KMS-11 (cell line): ENCODE measurements around the gene ANKRD6.
"Not testable (repeated sequence)": the region's sequence is repeated elsewhere in the genome, so short reads cannot be mapped to it uniquely, and the experiment has no call there.

Source experiments
- H2AFZ ChIP-seq: fragments of 200-600 bp; sonication (generic); 2 replicates; pipeline ENCODE4 v1.6.1; 2016; ENCODE audit warnings: antibody characterized with exemption, mixed run types, low read depth
- H3K27ac ChIP-seq: fragments of 200-600 bp; sonication (generic); 2 replicates; pipeline ENCODE4 v1.6.1; 2016; ENCODE audit warnings: mild to moderate bottlenecking, mixed run types
- H3K27me3 ChIP-seq: fragments of 200-600 bp; sonication (generic); 2 replicates; pipeline ENCODE4 v1.6.1; 2017; ENCODE audit warnings: mild to moderate bottlenecking, low read depth, mixed run types, moderate library complexity; ENCODE audit not compliant: insufficient read depth
- H3K36me3 ChIP-seq: fragments of 200-600 bp; sonication (generic); 2 replicates; pipeline ENCODE4 v1.6.1; 2017; ENCODE audit warnings: mild to moderate bottlenecking, mixed run types; ENCODE audit not compliant: insufficient read depth
- H3K4me1 ChIP-seq: fragments of 200-600 bp; sonication (generic); 2 replicates; pipeline ENCODE4 v1.6.1; 2016; ENCODE audit warnings: mild to moderate bottlenecking, low read depth, mixed run types; ENCODE audit not compliant: poor library complexity, severe bottlenecking
- H3K4me2 ChIP-seq: fragments of 200-600 bp; sonication (generic); 2 replicates; pipeline ENCODE4 v1.7.0; 2016; ENCODE audit warnings: mild to moderate bottlenecking, mixed run types
- H3K4me3 ChIP-seq: fragments of 200-600 bp; sonication (generic); IDR thresholded peaks from 2 replicates; pipeline ENCODE4 v1.6.1; 2017; ENCODE audit warnings: low read depth, low read length, mixed read lengths; ENCODE audit not compliant: insufficient read depth
- H3K79me2 ChIP-seq: fragments of 200-600 bp; sonication (generic); 2 replicates; pipeline ENCODE4 v1.6.1; 2016; ENCODE audit warnings: low read depth, mixed run types; ENCODE audit not compliant: insufficient read depth
- H3K9ac ChIP-seq: fragments of 200-600 bp; sonication (generic); 2 replicates; pipeline ENCODE4 v1.6.1; 2016; ENCODE audit warnings: mild to moderate bottlenecking, mixed run types
- H4K20me1 ChIP-seq: fragments of 200-600 bp; sonication (generic); 2 replicates; pipeline ENCODE4 v1.6.1; 2016; ENCODE audit warnings: mild to moderate bottlenecking, mixed run types; ENCODE audit not compliant: insufficient read depth
- TF ChIP-seq, protein P1 (sequence below): fragments of 200-600 bp; sonication (generic); conservative IDR thresholded peaks from 2 replicates; pipeline ENCODE4 v1.6.1; 2017; ENCODE audit warnings: low read depth, mild to moderate bottlenecking, antibody characterized with exemption, low read length, moderate library complexity, mixed read lengths

The ANKRD6 gene

DNA sequence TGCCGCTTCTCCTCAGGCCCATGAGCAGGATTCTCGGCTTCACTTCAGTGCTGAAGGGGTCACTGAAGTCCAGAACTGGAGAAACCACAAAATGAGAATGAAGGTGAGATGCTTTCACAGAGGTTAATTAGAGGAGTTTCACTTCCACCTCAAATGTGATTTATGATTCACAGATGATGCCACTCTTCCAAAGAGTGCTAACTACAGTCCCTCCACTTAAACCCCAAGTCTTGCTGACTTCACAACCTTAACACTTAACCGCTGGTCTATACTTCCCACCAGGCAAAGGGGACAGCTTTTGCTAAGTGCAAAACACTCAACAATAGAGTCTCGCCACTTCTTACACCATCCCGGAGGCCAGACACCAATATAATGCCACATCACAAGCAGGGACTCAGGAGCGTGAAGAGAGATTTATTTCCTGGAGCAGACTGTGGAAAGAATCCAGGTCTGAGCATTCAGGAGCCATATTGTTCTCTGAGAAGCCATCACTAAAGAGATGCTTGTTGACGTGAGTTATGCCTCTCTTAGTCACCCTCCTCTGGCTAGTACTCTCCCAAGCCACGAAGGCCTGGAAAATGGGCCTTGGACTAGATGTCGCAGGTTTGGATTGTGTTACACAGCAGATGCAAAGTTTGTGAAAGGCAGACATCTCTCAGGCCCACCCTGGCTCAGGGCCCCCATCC is 45.3 kb upstream of the ANKRD6 start:
- Histone ChIP-seq H3K27me3 (no peaks in the 10 kb centered on the region), H3K36me3 (no peaks in the 10 kb centered on the region), H3K4me1 (peaks cover 62% of the 10 kb centered on the region), H3K4me2 (peak overlapping the region; percentile 82), H2AFZ (no peak overlapping the region), H3K9ac (no peak overlapping the region), H3K4me3 (no peak overlapping the region), H3K79me2 (no peaks in the 10 kb centered on the region; the same call in 1 of the 2 replicates), H4K20me1 (no peaks in the 10 kb centered on the region), H3K27ac (peak overlapping the region; percentile 25; the same call in 1 of the 2 replicates)
- TF ChIP-seq, protein P1, sequence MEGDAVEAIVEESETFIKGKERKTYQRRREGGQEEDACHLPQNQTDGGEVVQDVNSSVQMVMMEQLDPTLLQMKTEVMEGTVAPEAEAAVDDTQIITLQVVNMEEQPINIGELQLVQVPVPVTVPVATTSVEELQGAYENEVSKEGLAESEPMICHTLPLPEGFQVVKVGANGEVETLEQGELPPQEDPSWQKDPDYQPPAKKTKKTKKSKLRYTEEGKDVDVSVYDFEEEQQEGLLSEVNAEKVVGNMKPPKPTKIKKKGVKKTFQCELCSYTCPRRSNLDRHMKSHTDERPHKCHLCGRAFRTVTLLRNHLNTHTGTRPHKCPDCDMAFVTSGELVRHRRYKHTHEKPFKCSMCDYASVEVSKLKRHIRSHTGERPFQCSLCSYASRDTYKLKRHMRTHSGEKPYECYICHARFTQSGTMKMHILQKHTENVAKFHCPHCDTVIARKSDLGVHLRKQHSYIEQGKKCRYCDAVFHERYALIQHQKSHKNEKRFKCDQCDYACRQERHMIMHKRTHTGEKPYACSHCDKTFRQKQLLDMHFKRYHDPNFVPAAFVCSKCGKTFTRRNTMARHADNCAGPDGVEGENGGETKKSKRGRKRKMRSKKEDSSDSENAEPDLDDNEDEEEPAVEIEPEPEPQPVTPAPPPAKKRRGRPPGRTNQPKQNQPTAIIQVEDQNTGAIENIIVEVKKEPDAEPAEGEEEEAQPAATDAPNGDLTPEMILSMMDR, result no peak

DNA sequence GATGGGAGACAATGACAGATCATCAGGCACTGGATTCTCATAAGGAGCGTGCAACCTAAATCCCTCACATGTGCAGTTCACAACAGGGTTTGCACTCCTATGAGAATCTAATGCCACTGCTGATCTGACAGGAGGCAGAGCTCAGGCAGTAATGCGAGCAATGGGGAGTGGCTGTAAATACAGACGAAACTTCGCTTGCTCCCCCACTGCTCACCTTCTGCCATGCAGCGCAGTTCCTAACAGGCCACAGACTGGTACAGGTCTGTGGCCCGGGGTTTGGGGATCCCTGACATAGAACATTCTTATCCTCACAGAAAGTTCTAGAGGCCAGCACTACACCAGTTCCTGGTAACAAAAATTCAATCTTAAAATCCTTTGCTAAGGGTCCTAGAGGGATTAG is 44.1 kb upstream of the ANKRD6 start:
- no peaks in the 10 kb centered on the region; the same call in 1 of the 2 replicates for H3K79me2 ChIP-seq
- no peak overlapping the region for H2AFZ ChIP-seq
- no peak overlapping the region for H3K9ac ChIP-seq
- H4K20me1 ChIP-seq, result no peaks in the 10 kb centered on the region
- H3K4me3 ChIP-seq, result no peak overlapping the region
- no peak overlapping the region for H3K4me2 ChIP-seq
- TF ChIP-seq, protein P1, result no peak
- H3K27ac ChIP-seq, result no peak overlapping the region
- H3K36me3 ChIP-seq, result no peaks in the 10 kb centered on the region; the same call in 1 of the 2 replicates
- H3K27me3 ChIP-seq, result no peaks in the 10 kb centered on the region
- peaks cover 73% of the 10 kb centered on the region for H3K4me1 ChIP-seq

DNA sequence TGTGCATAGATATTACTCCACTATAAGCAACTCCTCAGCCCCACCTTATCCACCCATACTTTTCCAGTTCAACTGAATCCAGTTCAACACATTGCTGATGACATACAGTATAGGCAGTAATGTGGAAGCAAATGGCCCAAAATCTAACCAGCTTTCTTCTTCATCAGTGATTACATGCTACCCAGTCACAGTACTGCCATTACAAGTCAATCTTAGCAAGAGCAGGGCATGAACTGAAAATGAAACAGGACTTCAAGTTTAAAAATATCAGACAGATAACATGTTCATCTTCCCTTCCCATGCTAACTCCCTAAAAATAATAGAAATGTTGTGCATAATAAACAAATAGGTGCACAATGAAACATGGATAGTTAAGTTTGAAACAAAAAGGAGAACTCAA is 40.1 kb upstream of the ANKRD6 start:
- TF ChIP-seq, protein P1, result no peak
- peak overlapping the region; percentile 60; the same call in 1 of the 2 replicates for H3K4me2 ChIP-seq

DNA sequence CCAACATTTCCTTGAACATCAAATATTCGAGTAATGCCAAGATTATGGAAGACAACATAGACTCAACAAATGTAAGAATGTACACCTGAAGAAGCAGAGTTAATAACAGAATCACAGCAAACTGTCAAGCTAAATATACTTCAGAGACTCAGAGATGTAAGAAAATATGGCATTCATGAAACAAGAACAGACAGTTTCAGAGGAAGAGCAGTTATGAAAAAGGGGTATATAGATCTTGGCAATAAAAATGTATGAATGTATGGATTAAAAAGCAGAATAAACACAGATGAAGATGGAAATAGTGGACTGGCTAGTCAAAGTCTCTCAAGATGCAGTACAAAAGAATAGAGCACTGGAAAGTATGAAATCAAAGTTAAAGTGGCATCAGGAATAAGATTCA is 39.3 kb upstream of the ANKRD6 start:
- H3K27ac ChIP-seq, result no peak overlapping the region
- no peak overlapping the region for H3K4me3 ChIP-seq
- 0 out of 2 replicates have a peak overlapping the region, but pooled peaks have one; percentile 21 for H3K4me2 ChIP-seq
- peaks cover 47% of the 10 kb centered on the region for H3K4me1 ChIP-seq
- no peak overlapping the region for H2AFZ ChIP-seq
- TF ChIP-seq, protein P1, result no peak
- no peaks in the 10 kb centered on the region; the same call in 1 of the 2 replicates for H3K36me3 ChIP-seq
- no peaks in the 10 kb centered on the region for H3K27me3 ChIP-seq
- no peaks in the 10 kb centered on the region for H4K20me1 ChIP-seq
- H3K79me2 ChIP-seq, result no peaks in the 10 kb centered on the region; the same call in 1 of the 2 replicates
- no peak overlapping the region for H3K9ac ChIP-seq

More for the DNA sequence above, 40.1 kb upstream of the ANKRD6 start:
- Histone ChIP-seq H4K20me1 (no peaks in the 10 kb centered on the region), H3K4me3 (no peak overlapping the region), H3K36me3 (no peaks in the 10 kb centered on the region; the same call in 1 of the 2 replicates), H3K4me1 (peaks cover 55% of the 10 kb centered on the region), H3K27ac (no peak overlapping the region), H3K9ac (no peak overlapping the region), H3K27me3 (no peaks in the 10 kb centered on the region), H2AFZ (no peak overlapping the region), H3K79me2 (no peaks in the 10 kb centered on the region; the same call in 1 of the 2 replicates)

DNA sequence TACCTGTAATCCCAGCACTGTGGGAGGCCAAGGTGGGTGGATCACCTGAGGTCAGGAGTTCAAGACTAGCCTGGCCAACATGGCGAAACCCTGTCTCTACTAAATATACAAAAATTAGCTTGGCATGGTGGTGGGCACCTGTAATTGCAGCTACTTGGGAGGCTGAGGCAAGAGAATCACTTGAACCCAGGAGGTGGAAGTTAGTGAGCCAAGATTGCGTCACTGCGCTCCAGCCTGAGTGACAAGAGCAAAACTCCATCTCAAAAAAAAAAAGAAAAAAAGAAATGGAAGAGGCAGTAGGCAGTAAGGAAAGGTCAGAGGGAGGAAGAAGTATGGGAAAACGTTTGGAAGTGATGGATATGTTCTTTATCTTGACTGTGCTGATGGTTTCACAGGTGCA is 35.1 kb upstream of the ANKRD6 start:
- not testable (repeated sequence) for H2AFZ ChIP-seq, H3K27me3 ChIP-seq, H3K36me3 ChIP-seq, H4K20me1 ChIP-seq, H3K27ac ChIP-seq, H3K79me2 ChIP-seq, H3K9ac ChIP-seq, H3K4me2 ChIP-seq, H3K4me3 ChIP-seq
- H3K4me1 ChIP-seq, result peaks cover 26% of the 10 kb centered on the region
